Right lobe of liver (tissue), 4 donors: Measurements from ENCODE around the gene C11orf52.

Source experiments
- POLR2A ChIP-seq: fragments of 450-650 bp; IDR thresholded peaks from one replicate; pipeline ENCODE4 v1.6.1; 2017; ENCODE audit warnings: antibody characterized with exemption, mild to moderate bottlenecking
- TF ChIP-seq, protein P1 (sequence below), 4 donors: fragments of 200-600 bp in 3 of 4; fragments of 450-650 bp in 1 of 4; IDR thresholded peaks; one replicate each; pipeline versions ENCODE4 v1.5.1 to v1.8.0; 2016 to 2022; ENCODE audit warnings: antibody characterized with exemption in 4 of 4, mild to moderate bottlenecking in 2 of 4
- donor health status: DM: no; HTN: no; CAD: no.
- donor health status: DM: no; HTN: no; CAD: no.
- donor health status: DM: no; HTN: yes; CAD: no.

DNA sequence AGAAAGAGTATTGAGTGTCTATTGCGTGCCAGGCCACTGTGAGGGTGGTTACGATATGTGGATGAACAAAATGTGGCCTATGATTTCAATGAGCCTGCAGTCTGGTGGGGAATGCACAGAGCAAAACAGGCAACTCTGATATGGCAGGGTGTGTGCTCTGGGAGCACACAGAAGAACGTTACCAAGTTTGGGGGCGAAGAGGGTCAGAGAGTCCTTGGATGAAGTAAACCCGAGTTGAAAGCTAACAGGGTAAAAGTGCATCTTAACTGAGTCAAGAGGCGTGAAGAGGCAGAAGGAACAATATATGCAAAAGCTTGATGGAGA, 39.1 kb upstream of the C11orf52 start:
- TF ChIP-seq, protein P1, sequence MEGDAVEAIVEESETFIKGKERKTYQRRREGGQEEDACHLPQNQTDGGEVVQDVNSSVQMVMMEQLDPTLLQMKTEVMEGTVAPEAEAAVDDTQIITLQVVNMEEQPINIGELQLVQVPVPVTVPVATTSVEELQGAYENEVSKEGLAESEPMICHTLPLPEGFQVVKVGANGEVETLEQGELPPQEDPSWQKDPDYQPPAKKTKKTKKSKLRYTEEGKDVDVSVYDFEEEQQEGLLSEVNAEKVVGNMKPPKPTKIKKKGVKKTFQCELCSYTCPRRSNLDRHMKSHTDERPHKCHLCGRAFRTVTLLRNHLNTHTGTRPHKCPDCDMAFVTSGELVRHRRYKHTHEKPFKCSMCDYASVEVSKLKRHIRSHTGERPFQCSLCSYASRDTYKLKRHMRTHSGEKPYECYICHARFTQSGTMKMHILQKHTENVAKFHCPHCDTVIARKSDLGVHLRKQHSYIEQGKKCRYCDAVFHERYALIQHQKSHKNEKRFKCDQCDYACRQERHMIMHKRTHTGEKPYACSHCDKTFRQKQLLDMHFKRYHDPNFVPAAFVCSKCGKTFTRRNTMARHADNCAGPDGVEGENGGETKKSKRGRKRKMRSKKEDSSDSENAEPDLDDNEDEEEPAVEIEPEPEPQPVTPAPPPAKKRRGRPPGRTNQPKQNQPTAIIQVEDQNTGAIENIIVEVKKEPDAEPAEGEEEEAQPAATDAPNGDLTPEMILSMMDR (IDR thresholded peaks at IDR 0.05) = no peak
- TF ChIP-seq POLR2A = no peak
